Transverse colon (tissue), 3 donors: ENCODE measurements around the gene PEX11A.

ENCODE experiments used
- CTCF ChIP-seq, 5 experiments: fragments of 200-600 bp in 3 of 5; fragments of 450-650 bp in 2 of 5; sonication (generic) in 3 of 5; IDR thresholded peaks; 1 replicate in 2 of 5; 2 replicates in 3 of 5; pipeline ENCODE4 v1.5.1; 2016 to 2017; ENCODE audit warnings: antibody characterized with exemption in 5 of 5, inconsistent platforms in 3 of 5, mild to moderate bottlenecking in 2 of 5, moderate library complexity in 1 of 5
- EP300 ChIP-seq: sonication (generic); formaldehyde crosslinking; IDR thresholded peaks from one replicate; pipeline ENCODE4 v1.6.1; 2017; ENCODE audit warnings: antibody characterized with exemption, low read depth
- POLR2A ChIP-seq: fragments of 450-650 bp; IDR thresholded peaks from one replicate; pipeline ENCODE4 v1.6.1; 2016; ENCODE audit warnings: antibody characterized with exemption, mild to moderate bottlenecking, moderate library complexity

GRCh38 chr15:89632563-89633430 lies 57.8 kb downstream of the PEX11A start:
- TF ChIP-seq CTCF (IDR thresholded peaks at IDR 0.05) (no peak), EP300 (no peak), POLR2A (no peak)
